ENCODE data around the gene FNDC3B.

FNDC3B gene

GRCh38 chr3:172036541-172037215 lies 2.7 kb upstream of the FNDC3B start:
- Histone ChIP-seq H4K20me1 (ENCODE audit: low read depth, low read length) (no peaks in the 10 kb centered on the region), H3K9me2 (replicated peaks; ENCODE audit: insufficient read depth, low read length) (no peaks in the 10 kb centered on the region), H3K79me2 (ENCODE audit: insufficient read depth, low read length) (no peaks in the 10 kb centered on the region), H2AFZ (ENCODE audit: low read depth, low read length, severe bottlenecking) (no peak overlapping the region), H3K36me3 (ENCODE audit: low read length) (no peaks in the 10 kb centered on the region), H3K4me2 (ENCODE audit: low read depth, low read length, poor library complexity, severe bottlenecking) (no peak overlapping the region), H3K4me3 (ENCODE audit: insufficient read depth, low read length, poor library complexity, severe bottlenecking) (no peak overlapping the region), H3F3A (ENCODE audit: insufficient read depth) (no peaks in the 10 kb centered on the region), H3K27me3 (ENCODE audit: low read length) (no peaks in the 10 kb centered on the region), H3K9ac (ENCODE audit: low read length) (no peak overlapping the region), H3K9me3 (ENCODE audit: insufficient read depth, low read length) (no peaks in the 10 kb centered on the region), H3K27ac (ENCODE audit: low read depth, low read length) (no peak overlapping the region)
- no peak for TF ChIP-seq EZH2phosphoT487 (conservative IDR thresholded peaks at IDR 0.05; ENCODE audit: low read length)
- TF ChIP-seq, protein P1, sequence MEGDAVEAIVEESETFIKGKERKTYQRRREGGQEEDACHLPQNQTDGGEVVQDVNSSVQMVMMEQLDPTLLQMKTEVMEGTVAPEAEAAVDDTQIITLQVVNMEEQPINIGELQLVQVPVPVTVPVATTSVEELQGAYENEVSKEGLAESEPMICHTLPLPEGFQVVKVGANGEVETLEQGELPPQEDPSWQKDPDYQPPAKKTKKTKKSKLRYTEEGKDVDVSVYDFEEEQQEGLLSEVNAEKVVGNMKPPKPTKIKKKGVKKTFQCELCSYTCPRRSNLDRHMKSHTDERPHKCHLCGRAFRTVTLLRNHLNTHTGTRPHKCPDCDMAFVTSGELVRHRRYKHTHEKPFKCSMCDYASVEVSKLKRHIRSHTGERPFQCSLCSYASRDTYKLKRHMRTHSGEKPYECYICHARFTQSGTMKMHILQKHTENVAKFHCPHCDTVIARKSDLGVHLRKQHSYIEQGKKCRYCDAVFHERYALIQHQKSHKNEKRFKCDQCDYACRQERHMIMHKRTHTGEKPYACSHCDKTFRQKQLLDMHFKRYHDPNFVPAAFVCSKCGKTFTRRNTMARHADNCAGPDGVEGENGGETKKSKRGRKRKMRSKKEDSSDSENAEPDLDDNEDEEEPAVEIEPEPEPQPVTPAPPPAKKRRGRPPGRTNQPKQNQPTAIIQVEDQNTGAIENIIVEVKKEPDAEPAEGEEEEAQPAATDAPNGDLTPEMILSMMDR (IDR thresholded peaks at IDR 0.05; ENCODE audit: insufficient read depth, low read length, poor library complexity, severe bottlenecking), result no peak

- no peaks in the 10 kb centered on the region for H3F3A ChIP-seq (ENCODE audit: insufficient read depth)
- H2AFZ ChIP-seq (ENCODE audit: low read depth, low read length, severe bottlenecking), result peak overlapping the region; percentile 100
- no peaks in the 10 kb centered on the region for H3K36me3 ChIP-seq (ENCODE audit: low read length)
- no peak overlapping the region for H3K27ac ChIP-seq (ENCODE audit: low read depth, low read length)
- TF ChIP-seq EZH2phosphoT487 (conservative IDR thresholded peaks at IDR 0.05; ENCODE audit: low read length), result no peak
- TF ChIP-seq, protein P1 (IDR thresholded peaks at IDR 0.05; ENCODE audit: insufficient read depth, low read length, poor library complexity, severe bottlenecking), result no peak
- peak overlapping the region; percentile 79; the same call in 1 of the 2 replicates for H3K9ac ChIP-seq (ENCODE audit: low read length)
- peak overlapping the region; percentile 95 for H3K4me3 ChIP-seq (ENCODE audit: insufficient read depth, low read length, poor library complexity, severe bottlenecking)
- H3K79me2 ChIP-seq (ENCODE audit: insufficient read depth, low read length), result no peaks in the 10 kb centered on the region
- H3K9me2 ChIP-seq (replicated peaks; ENCODE audit: insufficient read depth, low read length), result no peaks in the 10 kb centered on the region
- H3K4me2 ChIP-seq (ENCODE audit: low read depth, low read length, poor library complexity, severe bottlenecking), result peak overlapping the region; percentile 85
- no peaks in the 10 kb centered on the region for H4K20me1 ChIP-seq (ENCODE audit: low read depth, low read length)
- no peaks in the 10 kb centered on the region for H3K27me3 ChIP-seq (ENCODE audit: low read length)
- no peaks in the 10 kb centered on the region for H3K9me3 ChIP-seq (ENCODE audit: insufficient read depth, low read length)
Measured at GRCh38 chr3:172038798-172039435, 461 bp upstream of the FNDC3B start.

DNA sequence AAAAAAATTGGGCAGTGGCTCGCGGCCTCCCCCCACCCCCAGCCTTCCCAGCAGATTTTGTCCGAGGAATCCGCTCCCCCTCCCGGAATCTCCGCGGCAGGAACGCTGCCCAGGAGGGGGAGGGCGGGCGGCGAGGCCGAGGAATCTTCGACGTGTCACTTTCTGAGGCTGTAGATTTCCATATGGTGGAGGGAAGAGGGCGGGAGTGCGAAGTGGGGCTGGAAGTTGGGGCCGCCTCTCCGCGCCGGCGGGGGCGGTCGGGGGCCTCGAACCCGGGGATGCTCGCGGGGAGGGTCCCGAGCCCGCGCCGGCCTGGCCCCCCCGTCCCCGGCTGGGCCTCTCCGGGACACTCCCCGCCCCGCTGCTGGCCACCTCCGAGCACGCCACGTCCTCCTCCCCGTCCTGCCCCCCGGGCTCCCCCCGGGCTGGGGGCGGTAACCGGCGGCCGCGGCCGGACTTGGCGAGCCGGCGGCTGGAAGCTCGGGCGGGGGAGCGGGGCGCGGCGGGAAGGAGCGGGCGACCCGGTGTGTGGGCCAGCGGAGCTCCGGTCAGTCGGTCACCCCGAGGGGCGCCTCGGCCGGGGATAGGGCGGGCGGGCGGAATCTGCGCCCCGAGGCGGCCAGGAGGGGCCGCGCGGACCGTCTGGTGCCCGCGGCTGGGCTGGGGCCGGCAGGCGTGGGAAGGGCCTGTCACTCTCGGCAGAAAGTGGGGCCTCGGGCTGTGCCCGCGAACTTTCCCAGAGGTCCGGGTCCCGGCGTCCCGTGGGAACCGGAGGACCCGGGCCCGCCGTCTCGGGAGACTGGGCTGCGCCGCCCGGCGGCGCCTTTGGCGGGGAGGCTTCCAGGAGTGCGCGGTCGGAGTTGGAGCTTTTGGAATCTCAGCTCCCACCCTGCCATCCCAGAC lies 951 bp downstream of the FNDC3B start:
- peak overlapping the region; percentile 95 for H3K4me3 ChIP-seq (ENCODE audit: insufficient read depth, low read length, poor library complexity, severe bottlenecking)
- H3K9me3 ChIP-seq (ENCODE audit: insufficient read depth, low read length), result no peaks in the 10 kb centered on the region
- H3K79me2 ChIP-seq (ENCODE audit: insufficient read depth, low read length), result no peaks in the 10 kb centered on the region
- H3K36me3 ChIP-seq (ENCODE audit: low read length), result no peaks in the 10 kb centered on the region
- peak overlapping the region; percentile 85 for H3K4me2 ChIP-seq (ENCODE audit: low read depth, low read length, poor library complexity, severe bottlenecking)
- TF ChIP-seq EZH2phosphoT487 (conservative IDR thresholded peaks at IDR 0.05; ENCODE audit: low read length), result no peak
- TF ChIP-seq, protein P1 (IDR thresholded peaks at IDR 0.05; ENCODE audit: insufficient read depth, low read length, poor library complexity, severe bottlenecking), result no peak
- no peaks in the 10 kb centered on the region for H4K20me1 ChIP-seq (ENCODE audit: low read depth, low read length)
- H3K9ac ChIP-seq (ENCODE audit: low read length), result peak overlapping the region; percentile 79
- H3K27me3 ChIP-seq (ENCODE audit: low read length), result no peaks in the 10 kb centered on the region
- no peak overlapping the region for H3K27ac ChIP-seq (ENCODE audit: low read depth, low read length)
- H3K9me2 ChIP-seq (replicated peaks; ENCODE audit: insufficient read depth, low read length), result no peaks in the 10 kb centered on the region
- no peaks in the 10 kb centered on the region for H3F3A ChIP-seq (ENCODE audit: insufficient read depth)
- H2AFZ ChIP-seq (ENCODE audit: low read depth, low read length, severe bottlenecking), result peak overlapping the region; percentile 100

All from SU-DHL-6 (cell line).